ENCODE results near the gene IQSEC1. TPM values are rescaled to one million over a fixed set of nuclear protein-coding genes. Genes with fewer than 3 reads are reported as not detected.

The IQSEC1 gene
- total RNA-seq, 4 donors from 2014 or later: 33.6 to 72.0 (median 55.9) TPM

DNA sequence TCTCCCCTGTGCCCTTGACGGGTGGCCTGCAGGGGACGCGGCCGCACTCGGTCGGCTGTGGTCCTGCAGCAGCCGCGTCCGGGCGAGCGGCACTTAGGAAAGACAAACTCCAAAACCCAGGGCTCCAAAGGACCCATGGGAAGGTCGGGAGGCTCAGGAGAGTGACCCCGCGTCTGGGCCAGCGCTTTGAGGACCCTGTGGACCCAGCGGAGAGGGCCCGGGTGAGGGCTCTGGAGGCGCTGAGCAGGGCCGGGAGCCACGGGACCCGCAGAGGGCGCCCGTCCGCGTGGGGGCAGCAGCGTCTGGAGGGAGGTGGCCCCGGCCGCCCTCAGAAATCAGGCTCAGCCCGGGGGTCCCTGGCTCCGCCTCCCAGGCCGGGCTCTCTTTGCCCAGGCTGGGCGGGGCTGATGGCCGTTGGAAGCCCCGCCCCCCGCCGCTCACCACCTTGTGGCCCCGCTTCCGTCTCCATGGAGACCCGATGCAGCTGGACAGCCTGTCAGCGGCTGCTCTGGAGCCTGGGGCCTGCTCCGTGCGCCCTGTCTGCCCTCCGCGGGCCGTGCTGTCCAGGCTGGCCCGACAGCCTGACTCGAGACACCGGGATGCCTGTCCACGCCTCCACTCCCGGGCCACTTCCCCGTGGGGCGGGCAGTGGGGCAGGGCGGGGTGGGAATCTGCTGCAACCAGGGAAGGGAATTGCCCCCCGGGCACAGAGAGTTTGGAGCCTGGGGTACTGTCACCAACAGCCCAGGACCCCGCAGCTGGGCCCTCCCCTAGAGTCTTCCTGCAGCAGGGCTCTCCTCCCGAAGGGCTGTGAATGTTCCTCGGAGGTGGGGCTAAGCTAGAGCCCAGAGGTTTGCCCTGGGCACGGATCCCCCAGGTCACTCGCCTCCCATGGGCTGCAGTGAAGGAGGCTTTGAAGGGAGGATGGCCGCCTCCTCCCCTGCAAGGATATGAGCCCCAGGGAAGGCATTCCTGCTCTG lies 197.1 kb downstream of the IQSEC1 start:
- ATAC-seq (ENCODE audit: low FRiP score): no peak

DNA sequence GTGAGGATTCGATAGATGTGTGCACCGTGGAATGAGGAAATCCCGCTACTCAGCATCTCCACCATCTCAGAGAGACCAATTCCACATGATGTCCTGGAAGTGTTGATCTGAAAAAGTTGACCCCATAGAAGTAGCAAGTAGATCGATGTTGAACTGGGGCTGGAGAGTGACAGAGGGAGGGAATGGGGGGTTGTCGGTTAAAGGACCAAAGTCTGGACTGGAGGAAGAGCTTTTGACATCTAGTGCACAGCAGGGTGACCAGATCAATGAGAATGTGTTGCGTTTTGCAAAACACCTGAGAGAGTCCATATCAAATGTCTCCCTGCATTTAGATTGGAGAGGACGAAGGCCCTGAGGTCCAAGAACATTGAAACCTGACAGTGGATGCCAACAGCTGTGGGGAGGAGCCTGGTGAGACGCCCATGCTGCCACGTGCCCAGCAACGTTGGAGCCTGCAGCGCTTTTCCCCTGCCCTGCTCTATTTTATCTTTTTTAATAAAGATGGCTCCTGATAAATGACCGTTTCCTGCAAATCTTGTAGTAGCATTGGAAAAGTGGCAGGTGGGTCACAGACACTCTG lies 201.7 kb downstream of the IQSEC1 start:
- DNase-seq (ENCODE audit: low spot score): no peak
- ATAC-seq (ENCODE audit: low FRiP score): no peak

More for the DNA sequence above, 197.1 kb downstream of the IQSEC1 start:
- DNase-seq (ENCODE audit: low spot score): no peak
- TF ChIP-seq, protein P1, sequence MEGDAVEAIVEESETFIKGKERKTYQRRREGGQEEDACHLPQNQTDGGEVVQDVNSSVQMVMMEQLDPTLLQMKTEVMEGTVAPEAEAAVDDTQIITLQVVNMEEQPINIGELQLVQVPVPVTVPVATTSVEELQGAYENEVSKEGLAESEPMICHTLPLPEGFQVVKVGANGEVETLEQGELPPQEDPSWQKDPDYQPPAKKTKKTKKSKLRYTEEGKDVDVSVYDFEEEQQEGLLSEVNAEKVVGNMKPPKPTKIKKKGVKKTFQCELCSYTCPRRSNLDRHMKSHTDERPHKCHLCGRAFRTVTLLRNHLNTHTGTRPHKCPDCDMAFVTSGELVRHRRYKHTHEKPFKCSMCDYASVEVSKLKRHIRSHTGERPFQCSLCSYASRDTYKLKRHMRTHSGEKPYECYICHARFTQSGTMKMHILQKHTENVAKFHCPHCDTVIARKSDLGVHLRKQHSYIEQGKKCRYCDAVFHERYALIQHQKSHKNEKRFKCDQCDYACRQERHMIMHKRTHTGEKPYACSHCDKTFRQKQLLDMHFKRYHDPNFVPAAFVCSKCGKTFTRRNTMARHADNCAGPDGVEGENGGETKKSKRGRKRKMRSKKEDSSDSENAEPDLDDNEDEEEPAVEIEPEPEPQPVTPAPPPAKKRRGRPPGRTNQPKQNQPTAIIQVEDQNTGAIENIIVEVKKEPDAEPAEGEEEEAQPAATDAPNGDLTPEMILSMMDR (IDR thresholded peaks at IDR 0.05): no peak

DNA sequence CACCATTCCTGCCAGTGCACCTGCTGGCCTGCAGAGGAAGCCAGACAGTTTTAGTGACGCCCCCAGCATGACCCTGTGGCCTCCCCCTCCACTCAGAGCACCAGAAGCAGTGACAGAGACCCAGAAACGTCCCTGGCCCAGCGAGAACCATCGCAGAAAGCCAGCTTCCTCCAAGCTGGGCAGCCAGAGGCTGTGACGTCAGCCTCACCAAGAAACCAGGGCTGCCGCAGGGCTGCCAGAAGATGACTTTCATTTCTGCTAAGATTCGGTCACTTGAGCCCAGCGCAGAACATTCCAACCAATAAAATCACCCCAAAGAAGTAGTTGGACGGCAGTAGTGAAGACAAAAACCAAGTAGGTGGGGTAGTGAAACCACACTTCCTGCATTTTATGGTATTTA lies 202.3 kb downstream of the IQSEC1 start:
- DNase-seq (ENCODE audit: low spot score) (no peak), ATAC-seq (ENCODE audit: low FRiP score) (no peak)
- TF ChIP-seq, protein P1 (IDR thresholded peaks at IDR 0.05): no peak

More for the DNA sequence above, 201.7 kb downstream of the IQSEC1 start:
- TF ChIP-seq, protein P1 (IDR thresholded peaks at IDR 0.05): no peak

DNA sequence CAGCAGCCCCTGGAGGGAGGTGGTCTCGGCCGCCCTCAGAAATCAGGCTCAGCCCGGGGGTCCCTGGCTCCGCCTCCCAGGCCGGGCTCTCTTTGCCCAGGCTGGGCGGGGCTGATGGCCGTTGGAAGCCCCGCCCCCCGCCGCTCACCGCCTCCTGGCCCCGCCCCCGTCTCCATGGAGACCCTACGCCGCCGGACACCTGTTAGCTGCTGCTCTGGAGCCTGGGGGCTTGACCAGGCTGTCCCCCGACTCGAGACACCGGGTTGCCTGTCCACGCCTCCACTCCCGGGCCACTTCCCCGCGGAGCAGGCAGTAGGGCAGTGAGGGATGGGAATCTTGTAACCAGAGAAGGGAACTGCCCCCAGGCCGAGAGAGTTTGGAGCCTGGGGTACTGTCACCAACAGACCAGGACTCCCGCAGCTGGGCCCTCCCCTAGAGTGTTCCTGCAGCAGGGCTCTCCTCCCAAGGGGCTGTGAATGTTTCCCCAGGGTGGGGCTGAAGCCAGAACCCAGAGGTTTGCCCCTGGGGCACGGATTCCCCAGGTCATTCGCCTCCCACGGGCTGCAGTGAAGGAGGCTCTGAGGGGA lies 204.1 kb downstream of the IQSEC1 start:
- DNase-seq (ENCODE audit: low spot score) (peak; percentile 28), ATAC-seq (ENCODE audit: low FRiP score) (peak; percentile 20)
- TF ChIP-seq, protein P1 (IDR thresholded peaks at IDR 0.05): no peak

DNA sequence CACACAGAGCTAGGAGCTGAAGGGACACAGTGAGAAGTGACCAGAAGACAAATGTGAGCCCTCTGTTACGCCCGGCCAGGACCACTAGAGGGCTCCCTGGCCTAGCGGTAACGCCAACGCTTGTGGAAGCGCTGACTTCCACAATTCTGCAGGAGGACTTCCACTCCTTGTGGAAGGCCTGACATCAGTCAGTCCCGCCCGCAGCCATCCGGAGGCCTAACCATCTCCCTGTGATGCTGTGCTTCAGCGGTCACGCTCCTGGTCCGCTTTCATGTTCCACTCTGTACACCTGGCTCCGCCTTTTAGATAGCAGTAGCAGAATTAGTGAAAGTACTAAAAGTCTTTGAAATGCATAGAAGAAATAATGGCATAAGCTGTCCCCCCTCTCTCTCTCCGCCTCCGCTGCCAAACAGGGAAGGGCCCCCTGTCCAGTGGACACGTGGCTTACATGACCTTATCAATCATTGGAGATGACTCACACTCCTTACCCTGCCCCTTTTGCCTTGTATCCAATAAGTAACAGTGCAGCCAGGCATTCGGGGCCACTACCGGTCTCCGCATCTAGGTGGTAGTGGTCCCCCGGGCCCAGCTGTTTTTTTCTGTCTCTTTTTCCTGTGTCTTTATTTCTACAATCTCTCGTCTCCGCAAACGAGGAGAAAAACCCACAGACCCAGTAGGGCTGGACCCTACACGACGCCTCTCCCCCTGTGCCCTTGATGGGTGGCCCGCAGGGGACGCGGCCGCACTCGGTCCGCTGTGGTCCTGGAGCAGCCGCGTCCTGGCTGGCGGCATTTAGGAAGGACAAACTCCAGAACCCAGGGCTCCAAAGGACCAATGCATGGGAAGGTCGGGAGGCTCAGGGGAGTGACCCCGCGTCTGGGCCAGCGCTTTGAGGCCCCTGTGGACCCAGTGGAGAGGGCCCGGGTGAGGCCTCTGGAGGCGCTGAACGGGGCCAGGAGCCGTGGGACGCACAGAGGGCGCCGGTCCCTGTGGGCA lies 204.9 kb downstream of the IQSEC1 start:
- DNase-seq (ENCODE audit: low spot score) (peak; percentile 54), ATAC-seq (ENCODE audit: low FRiP score) (peak; percentile 90)
- TF ChIP-seq, protein P1 (IDR thresholded peaks at IDR 0.05): peak in 1 of 3 donors; percentile 43

DNA sequence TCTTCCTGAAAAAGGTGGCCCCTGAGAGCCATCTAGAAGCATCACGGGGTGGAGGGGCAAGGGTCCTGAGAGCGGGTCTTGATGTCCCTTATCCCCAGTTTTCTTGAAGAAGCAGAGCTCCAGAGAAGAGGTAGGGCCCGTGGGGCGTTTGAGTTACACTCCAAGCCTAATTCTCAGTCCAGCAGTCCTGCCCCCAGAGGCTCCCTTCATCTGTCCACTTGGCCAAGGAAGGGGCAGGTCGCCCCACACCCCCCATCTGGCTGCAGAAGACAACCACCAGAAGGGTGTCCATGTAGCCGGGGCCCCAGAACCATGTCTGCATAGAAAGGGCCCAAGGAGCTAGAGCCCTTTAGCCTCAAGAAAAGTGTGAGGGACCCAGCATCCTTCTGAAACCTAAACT lies 206.4 kb downstream of the IQSEC1 start:
- TF ChIP-seq, protein P1 (IDR thresholded peaks at IDR 0.05): no peak
- ATAC-seq (ENCODE audit: low FRiP score) (no peak), DNase-seq (ENCODE audit: low spot score) (no peak)

Data from omental fat pad (tissue), 4 donors.